H9 (cell line): ENCODE results near the gene CYP19A1. TPM values are rescaled to one million over a fixed set of nuclear protein-coding genes. Genes with fewer than 3 reads are reported as not detected.

ENCODE experiments used
- DNase-seq: peaks from one replicate; pipeline ENCODE4 v3.0.0-alpha.2; 2017
- H2AFZ ChIP-seq: one replicate; pipeline ENCODE4 v1.6.1; 2013; ENCODE audit warnings: mild to moderate bottlenecking, low read length, control low read depth, moderate library complexity
- H2AK5ac ChIP-seq: 2 replicates; pipeline ENCODE4 v1.6.1; 2013; ENCODE audit warnings: low read length, control low read depth, mixed read lengths; ENCODE audit not compliant: insufficient read length
- H2BK120ac ChIP-seq: one replicate; pipeline ENCODE4 v1.6.1; 2013; ENCODE audit warnings: low read depth, mild to moderate bottlenecking, low read length, control low read depth, inconsistent platforms; ENCODE audit not compliant: poor library complexity, severe bottlenecking
- H2BK12ac ChIP-seq: 2 replicates; pipeline ENCODE4 v1.6.1; 2013; ENCODE audit warnings: low read length, control low read depth, mixed read lengths, low read depth; ENCODE audit not compliant: insufficient read length
- H2BK15ac ChIP-seq: 2 replicates; pipeline ENCODE4 v1.6.1; 2013; ENCODE audit warnings: low read depth, low read length, control low read depth
- H2BK20ac ChIP-seq: one replicate; pipeline ENCODE4 v1.6.1; 2013; ENCODE audit warnings: low read depth, mild to moderate bottlenecking, low read length, control low read depth, inconsistent platforms; ENCODE audit not compliant: poor library complexity, severe bottlenecking
- H2BK5ac ChIP-seq: 2 replicates; pipeline ENCODE4 v1.6.1; 2013; ENCODE audit warnings: low read length, control low read depth, mixed read lengths; ENCODE audit not compliant: insufficient read length
- H3K14ac ChIP-seq: 2 replicates; pipeline ENCODE4 v1.6.1; 2013; ENCODE audit warnings: low read length, control low read depth; ENCODE audit not compliant: insufficient read depth
- H3K18ac ChIP-seq: 2 replicates; pipeline ENCODE4 v1.6.1; 2013; ENCODE audit warnings: low read depth, mild to moderate bottlenecking, mixed read lengths, low read length, control low read depth; ENCODE audit not compliant: insufficient read length
- H3K23ac ChIP-seq: 2 replicates; pipeline ENCODE4 v1.6.1; 2013; ENCODE audit warnings: low read length, control low read depth, mixed read lengths, low read depth; ENCODE audit not compliant: insufficient read length
- H3K23me2 ChIP-seq: 2 replicates; pipeline ENCODE4 v1.6.1; 2013; ENCODE audit warnings: low read depth, mild to moderate bottlenecking, mixed read lengths, low read length, control low read depth; ENCODE audit not compliant: insufficient read length, poor library complexity, severe bottlenecking
- H3K27ac ChIP-seq: 2 replicates; pipeline ENCODE4 v1.5.1; 2013; ENCODE audit warnings: low read length, control low read depth, mixed read lengths, low read depth; ENCODE audit not compliant: insufficient read length
- H3K27me3 ChIP-seq: 2 replicates; pipeline ENCODE4 v1.6.1; 2013; ENCODE audit warnings: low read length, control low read depth, inconsistent platforms; ENCODE audit not compliant: insufficient read depth
- H3K4ac ChIP-seq: 2 replicates; pipeline ENCODE4 v1.6.1; 2013; ENCODE audit warnings: low read depth, mild to moderate bottlenecking, control low read depth, inconsistent platforms, low read length, moderate library complexity
- H3K4me1 ChIP-seq: 2 replicates; pipeline ENCODE4 v1.6.1; 2013; ENCODE audit warnings: low read length, control low read depth, inconsistent platforms; ENCODE audit not compliant: insufficient read depth
- H3K4me2 ChIP-seq: 2 replicates; pipeline ENCODE4 v1.6.1; 2013; ENCODE audit warnings: low read length, control low read depth, mixed read lengths; ENCODE audit not compliant: insufficient read length, insufficient read depth
- H3K56ac ChIP-seq: 2 replicates; pipeline ENCODE4 v1.6.1; 2013; ENCODE audit warnings: low read depth, mild to moderate bottlenecking, mixed read lengths, low read length, control low read depth; ENCODE audit not compliant: insufficient read length
- H3K79me1 ChIP-seq: 2 replicates; pipeline ENCODE4 v1.6.1; 2013; ENCODE audit warnings: low read depth, mild to moderate bottlenecking, moderate library complexity, low read length, control low read depth, inconsistent platforms; ENCODE audit not compliant: insufficient read depth, poor library complexity, severe bottlenecking
- H3K79me2 ChIP-seq: 2 replicates; pipeline ENCODE4 v1.6.1; 2013; ENCODE audit warnings: low read length, control low read depth, inconsistent platforms; ENCODE audit not compliant: insufficient read depth
- H3K9ac ChIP-seq: 2 replicates; pipeline ENCODE4 v1.6.1; 2013; ENCODE audit warnings: low read length, control low read depth, mixed read lengths; ENCODE audit not compliant: insufficient read length; ENCODE audit errors: extremely low read depth
- H3K9me3 ChIP-seq: one replicate; pipeline ENCODE4 v1.6.1; 2013; ENCODE audit warnings: low read depth, low read length, inconsistent platforms; ENCODE audit not compliant: control insufficient read depth
- H3T11ph ChIP-seq: one replicate; pipeline ENCODE4 v1.6.1; 2013; ENCODE audit warnings: mild to moderate bottlenecking, low read length, control low read depth, inconsistent platforms
- H4K20me1 ChIP-seq: one replicate; pipeline ENCODE4 v1.6.1; 2013; ENCODE audit not compliant: control insufficient read depth, insufficient read length, insufficient read depth
- H4K5ac ChIP-seq: 2 replicates; pipeline ENCODE4 v1.6.1; 2013; ENCODE audit warnings: low read depth, mild to moderate bottlenecking, mixed read lengths, low read length, control low read depth; ENCODE audit not compliant: insufficient read length
- H4K8ac ChIP-seq: replicated peaks from 2 replicates; pipeline ENCODE4 v1.6.1; 2013; ENCODE audit warnings: low read length, control low read depth, mixed read lengths, low read depth; ENCODE audit not compliant: insufficient read length
- H4K91ac ChIP-seq: 2 replicates; pipeline ENCODE4 v1.6.1; 2013; ENCODE audit warnings: low read depth, mild to moderate bottlenecking, moderate library complexity, mixed read lengths, low read length, control low read depth; ENCODE audit not compliant: insufficient read length
- H3K27ac Mint-ChIP-seq, 3 experiments: 2 replicates in 2 of 3; 3 replicates in 1 of 3; pipeline ENCODE4 v1.8.0; 2020 to 2021; ENCODE audit warnings: mixed read lengths in 3 of 3, mild to moderate bottlenecking in 1 of 3, moderate library complexity in 1 of 3
- H3K27me3 Mint-ChIP-seq: 2 replicates; pipeline ENCODE4 v1.8.0; 2021; ENCODE audit warnings: low read depth, mild to moderate bottlenecking, moderate library complexity, mixed read lengths
- H3K36me3 Mint-ChIP-seq, 3 experiments: 2 replicates in 2 of 3; 3 replicates in 1 of 3; pipeline ENCODE4 v1.8.0; 2020 to 2021; ENCODE audit warnings: low read depth in 3 of 3, mixed read lengths in 3 of 3; ENCODE audit not compliant: insufficient read depth in 1 of 3
- H3K4me1 Mint-ChIP-seq, 2 experiments: 2 replicates each; pipeline ENCODE4 v1.8.0; 2020; ENCODE audit warnings: mixed read lengths in 2 of 2
- H3K4me3 Mint-ChIP-seq, 2 experiments: 2 replicates in 1 of 2; 3 replicates in 1 of 2; pipeline ENCODE4 v1.8.0; 2020 to 2021; ENCODE audit warnings: mild to moderate bottlenecking in 2 of 2, mixed read lengths in 2 of 2, moderate library complexity in 1 of 2
- H3K9me3 Mint-ChIP-seq, 2 experiments: 2 replicates in 1 of 2; 3 replicates in 1 of 2; pipeline ENCODE4 v1.8.0; 2020; ENCODE audit warnings: mild to moderate bottlenecking in 2 of 2, mixed read lengths in 2 of 2, moderate library complexity in 1 of 2
- WGBS: extraction: QIAGEN DNeasy Blood & Tissue Kit; methylation state at CpG from one replicate; pipeline ENCODE4 v1.1.7; 2013; ENCODE audit warnings: missing lambda C conversion rate, low lambda C conversion rate, mixed read lengths; ENCODE audit not compliant: insufficient read length; ENCODE audit errors: extremely low coverage; 5-methylcytosine and 5-hydroxymethylcytosine counted together
- total RNA-seq: library from RNA; stranded (reverse); gene quantifications from 2 replicates; pipeline ENCODE4 v1.2.1, GENCODE V29; 2021
- TF ChIP-seq, protein P1 (sequence below): fragments of 200-600 bp; sonication (generic); conservative IDR thresholded peaks from 3 replicates; pipeline ENCODE4 v1.8.0; 2021; ENCODE audit warnings: antibody characterized with exemption, mild to moderate bottlenecking

CYP19A1 gene
- total RNA-seq, 1 experiment from 2014 or later, result not detected

DNA sequence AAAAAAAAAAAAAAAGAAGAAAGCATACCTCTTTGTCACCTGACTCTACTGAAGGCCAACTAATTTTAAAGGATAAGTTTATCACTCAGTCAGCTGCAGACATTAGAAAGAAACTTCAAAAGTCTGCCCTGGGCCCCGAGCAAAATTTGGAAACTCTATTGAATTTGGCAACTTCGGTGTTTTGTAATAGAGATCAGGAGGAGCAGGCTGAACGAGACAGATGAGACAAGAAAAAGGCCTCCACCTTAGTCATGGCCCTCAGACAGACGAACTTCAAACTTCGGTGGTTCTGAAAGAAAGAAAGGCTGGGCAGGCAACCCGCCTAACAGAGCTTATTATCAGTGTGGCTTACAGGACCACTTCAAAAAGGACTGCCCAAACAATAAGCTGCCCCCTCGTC is 21.6 kb upstream of the CYP19A1 start:
- Mint-ChIP-seq H3K4me3 (no peak overlapping the region), H3K9me3 (no peaks in the 10 kb centered on the region)

More for the DNA sequence above, 21.6 kb upstream of the CYP19A1 start:
- Histone ChIP-seq H3K23me2 (no peaks in the 10 kb centered on the region), H2BK120ac (no peak overlapping the region), H3K9me3 (no peaks in the 10 kb centered on the region), H4K20me1 (no peaks in the 10 kb centered on the region), H3K4ac (no peak overlapping the region), H2AK5ac (no peak overlapping the region), H3K27me3 (no peaks in the 10 kb centered on the region), H3T11ph (no peak overlapping the region), H3K56ac (no peak overlapping the region), H4K8ac (no peak overlapping the region), H3K4me1 (no peaks in the 10 kb centered on the region), H3K79me1 (no peaks in the 10 kb centered on the region), H3K79me2 (no peaks in the 10 kb centered on the region), H3K4me2 (no peak overlapping the region), H3K9ac (no peak overlapping the region), H3K27ac (no peak overlapping the region), H3K14ac (no peak overlapping the region), H2BK12ac (no peak overlapping the region), H3K18ac (no peak overlapping the region), H2BK20ac (no peak overlapping the region), H2BK15ac (no peak overlapping the region), H2BK5ac (no peak overlapping the region), H4K91ac (no peak overlapping the region), H2AFZ (no peak overlapping the region), H3K23ac (no peak overlapping the region), H4K5ac (no peak overlapping the region)
- Mint-ChIP-seq H3K27ac (no peak overlapping the region; a peak in 1 of 7 replicates), H3K27me3 (peaks cover 1% of the 10 kb centered on the region; the same call in 1 of the 2 replicates), H3K4me1 (peaks cover 5% of the 10 kb centered on the region in 2 experiments; a peak in 3 of 4 replicates), H3K36me3 (no peaks in the 10 kb centered on the region)
- WGBS, result no CpG with 5 or more reads among the region's 7 CpGs
- TF ChIP-seq, protein P1, sequence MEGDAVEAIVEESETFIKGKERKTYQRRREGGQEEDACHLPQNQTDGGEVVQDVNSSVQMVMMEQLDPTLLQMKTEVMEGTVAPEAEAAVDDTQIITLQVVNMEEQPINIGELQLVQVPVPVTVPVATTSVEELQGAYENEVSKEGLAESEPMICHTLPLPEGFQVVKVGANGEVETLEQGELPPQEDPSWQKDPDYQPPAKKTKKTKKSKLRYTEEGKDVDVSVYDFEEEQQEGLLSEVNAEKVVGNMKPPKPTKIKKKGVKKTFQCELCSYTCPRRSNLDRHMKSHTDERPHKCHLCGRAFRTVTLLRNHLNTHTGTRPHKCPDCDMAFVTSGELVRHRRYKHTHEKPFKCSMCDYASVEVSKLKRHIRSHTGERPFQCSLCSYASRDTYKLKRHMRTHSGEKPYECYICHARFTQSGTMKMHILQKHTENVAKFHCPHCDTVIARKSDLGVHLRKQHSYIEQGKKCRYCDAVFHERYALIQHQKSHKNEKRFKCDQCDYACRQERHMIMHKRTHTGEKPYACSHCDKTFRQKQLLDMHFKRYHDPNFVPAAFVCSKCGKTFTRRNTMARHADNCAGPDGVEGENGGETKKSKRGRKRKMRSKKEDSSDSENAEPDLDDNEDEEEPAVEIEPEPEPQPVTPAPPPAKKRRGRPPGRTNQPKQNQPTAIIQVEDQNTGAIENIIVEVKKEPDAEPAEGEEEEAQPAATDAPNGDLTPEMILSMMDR, result no peak
- DNase-seq, result no peak
